Activated CD8-positive, alpha-beta memory T cell treated with anti-CD3 and anti-CD28 coated beads for 24 hours (primary cell): Measurements from ENCODE around the gene YPEL1.
"Not testable (repeated sequence)": the region's sequence is repeated elsewhere in the genome, so short reads cannot be mapped to it uniquely, and the experiment has no call there.

ENCODE experiments used
- DNase-seq: peaks from one replicate; pipeline ENCODE4 v3.0.0-alpha.2; 2020

YPEL1 gene

DNA sequence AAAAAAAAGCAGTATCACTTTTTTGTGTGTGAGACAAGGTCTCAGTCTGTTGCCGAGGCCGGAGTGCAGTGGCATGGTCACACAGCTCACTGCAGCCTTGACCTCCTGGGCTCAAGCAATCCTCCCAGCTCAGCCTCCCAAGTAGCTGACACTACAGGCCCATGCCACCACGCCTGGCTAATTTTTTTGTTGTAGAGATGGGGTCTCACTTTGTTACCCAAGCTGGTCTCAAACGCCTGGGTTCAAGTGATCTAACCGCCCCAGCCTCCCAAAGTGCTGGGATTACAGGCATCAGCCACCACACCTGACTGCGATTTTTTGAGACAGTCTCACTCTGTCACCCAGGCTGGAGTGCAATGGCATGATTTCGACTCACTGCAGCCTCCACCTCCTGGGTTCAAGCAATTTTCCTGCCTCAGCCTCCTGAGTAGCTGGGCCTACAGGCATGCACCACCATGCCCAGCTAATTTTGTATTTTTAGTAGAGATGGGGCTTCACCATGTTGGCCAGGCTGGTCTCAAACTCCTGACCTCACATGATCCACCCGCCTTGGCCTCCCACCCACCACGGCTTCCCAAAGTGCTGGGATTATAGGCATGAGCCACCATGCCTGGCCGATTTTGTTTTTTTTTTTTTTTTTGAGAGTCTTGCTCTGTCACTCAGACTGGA lies 15.3 kb downstream of the YPEL1 start:
- DNase-seq = not testable (repeated sequence)

DNA sequence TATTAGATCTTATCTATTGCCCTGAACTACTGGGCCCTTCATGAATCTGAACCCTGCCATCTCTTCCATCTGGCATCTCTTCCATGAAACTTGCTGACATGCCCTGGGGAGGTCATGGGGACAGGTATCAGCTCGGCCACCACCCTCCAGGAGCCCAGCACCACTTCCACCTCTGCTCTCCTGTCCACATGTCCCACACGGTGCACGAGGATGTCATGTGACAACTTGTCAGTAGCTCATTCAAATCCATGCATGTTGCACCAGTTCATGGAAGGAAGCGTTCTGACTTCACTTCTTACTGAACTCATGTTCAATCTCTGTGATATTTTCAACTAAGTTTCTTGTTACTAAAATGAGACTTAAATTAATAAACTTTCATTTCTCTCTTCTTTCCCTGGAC lies 16.6 kb downstream of the YPEL1 start:
- no peak for DNase-seq

DNA sequence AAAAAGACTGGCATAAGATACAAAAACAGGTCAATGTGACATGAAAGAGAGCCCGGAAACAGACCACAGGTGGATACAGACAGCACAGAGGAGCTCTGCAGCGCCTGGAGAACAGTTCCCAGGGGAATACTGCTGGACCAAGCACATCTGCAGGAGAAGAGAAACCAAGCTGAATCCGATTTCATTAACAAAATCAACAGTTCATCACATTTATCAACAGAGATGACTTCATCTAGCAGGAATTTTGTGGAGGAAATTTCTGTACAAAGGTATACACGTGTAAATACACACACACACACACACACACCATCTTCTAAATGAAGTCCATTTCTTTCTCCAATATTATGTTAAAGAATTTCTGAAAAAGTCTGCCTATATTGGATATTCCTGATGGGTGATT lies 17.1 kb downstream of the YPEL1 start:
- no peak for DNase-seq

DNA sequence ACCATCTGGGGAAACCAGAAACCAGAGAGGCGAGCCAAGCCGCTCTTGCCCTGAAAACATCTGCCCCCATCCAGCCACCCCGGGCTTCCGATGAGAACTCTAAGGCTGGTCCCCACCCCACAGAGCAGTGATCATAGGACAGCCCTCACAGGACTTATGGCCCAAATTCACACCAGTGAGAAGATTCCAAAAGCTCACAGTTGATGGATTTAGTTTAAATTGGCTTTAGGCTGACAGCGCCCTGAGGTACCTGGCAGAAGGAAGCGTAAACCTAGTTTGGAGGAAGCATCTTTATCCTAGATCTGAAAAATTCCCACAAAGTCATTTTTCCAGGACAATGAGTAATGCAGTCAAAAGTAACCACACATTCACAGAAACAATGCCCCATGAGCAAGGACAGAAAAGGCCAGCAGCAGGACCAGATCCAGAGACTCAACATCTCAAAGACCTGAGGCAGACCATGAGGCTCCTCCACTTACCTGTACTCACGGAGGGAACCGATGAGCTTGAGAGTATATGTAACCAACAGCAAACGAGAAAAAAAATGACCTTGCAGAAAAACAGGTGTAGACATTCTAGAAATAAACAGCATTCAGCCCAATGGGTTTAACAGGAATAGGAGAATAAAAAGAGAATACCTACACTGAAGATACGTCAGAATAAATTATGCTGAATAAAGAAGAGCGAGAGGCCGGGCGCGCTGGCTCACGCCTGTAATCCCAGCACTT lies 19.0 kb downstream of the YPEL1 start:
- not testable (repeated sequence) for DNase-seq

DNA sequence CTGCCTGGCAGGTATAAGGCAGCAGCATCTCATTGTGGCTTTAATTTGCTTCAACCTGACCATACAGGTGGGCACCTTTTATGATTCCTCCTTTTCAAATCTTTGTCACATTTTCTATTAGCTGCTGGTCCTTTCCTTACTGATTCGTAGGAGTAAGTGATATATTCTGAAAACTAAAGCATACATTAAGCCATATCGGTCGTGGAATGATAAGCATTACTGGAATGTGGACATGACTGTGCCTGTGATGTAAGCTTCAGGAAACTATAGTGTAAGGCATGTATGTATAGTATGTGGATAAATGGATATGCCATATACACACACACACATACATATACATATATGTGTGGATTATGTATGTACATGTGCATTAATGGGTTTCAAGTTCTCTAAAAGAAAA lies 20.8 kb downstream of the YPEL1 start:
- no peak for DNase-seq

DNA sequence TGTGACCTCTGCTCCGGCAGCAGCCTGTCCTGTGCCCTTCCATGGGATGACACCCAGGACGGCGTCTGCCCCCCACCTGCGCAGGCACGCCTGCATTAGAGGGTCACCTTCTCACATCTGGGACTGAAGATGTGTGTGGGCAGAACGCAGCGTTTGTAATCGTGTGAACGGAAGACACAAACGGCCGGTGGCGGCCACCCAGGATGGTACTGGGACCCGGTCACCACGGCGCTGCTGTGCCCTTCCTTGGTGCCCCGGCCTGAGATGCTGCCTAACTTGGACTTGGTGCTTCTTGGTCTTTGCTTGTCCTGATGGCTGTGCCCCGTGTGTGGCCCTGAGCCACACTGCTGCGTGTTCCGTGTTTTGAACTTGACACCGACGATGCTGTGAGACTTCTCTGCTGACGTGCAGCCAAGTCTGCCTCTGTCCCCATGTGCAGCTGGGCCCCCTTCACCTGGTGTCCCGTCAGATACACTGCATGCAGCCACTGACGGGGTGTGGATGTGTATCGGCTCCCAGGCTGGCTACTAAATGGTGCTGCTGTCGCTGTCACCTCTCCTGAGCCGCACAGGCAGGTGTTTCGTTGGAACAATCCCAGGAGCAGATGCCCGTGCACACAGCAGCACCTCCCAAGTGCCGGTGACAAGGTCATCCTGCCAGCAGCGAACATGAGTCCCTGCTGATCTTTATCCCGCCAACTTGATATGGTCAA lies 21.4 kb downstream of the YPEL1 start:
- DNase-seq = no peak

DNA sequence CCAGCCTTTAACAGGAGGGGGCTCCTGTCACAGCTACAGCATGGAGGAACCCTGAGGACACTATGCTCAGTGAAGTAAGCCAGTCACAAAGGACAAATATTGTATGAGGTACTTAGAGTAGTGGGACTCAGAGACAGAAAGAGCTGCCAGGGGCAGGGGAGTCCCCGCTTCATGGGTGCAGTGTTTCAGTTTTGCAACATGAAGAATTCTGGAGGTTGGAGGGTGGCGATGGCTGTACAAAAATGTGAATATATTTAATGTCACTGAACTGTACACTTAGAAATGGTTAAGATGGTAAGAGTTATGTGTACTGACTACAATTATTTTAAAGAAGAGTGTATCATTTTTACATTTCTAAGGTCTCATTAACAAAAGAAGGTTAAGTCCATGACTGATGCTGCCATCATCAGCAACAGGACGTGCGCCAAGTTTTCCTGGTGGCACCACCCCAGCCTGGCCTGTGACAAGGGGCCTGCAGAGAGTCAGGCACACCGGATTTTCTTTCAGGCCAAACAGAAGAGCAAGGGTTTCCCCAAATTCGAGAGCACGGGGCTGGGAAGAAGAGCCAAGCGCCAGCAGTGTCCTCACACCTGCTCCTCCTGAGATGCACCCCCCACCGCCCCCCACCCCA lies 22.1 kb downstream of the YPEL1 start:
- DNase-seq = peak; percentile 78

DNA sequence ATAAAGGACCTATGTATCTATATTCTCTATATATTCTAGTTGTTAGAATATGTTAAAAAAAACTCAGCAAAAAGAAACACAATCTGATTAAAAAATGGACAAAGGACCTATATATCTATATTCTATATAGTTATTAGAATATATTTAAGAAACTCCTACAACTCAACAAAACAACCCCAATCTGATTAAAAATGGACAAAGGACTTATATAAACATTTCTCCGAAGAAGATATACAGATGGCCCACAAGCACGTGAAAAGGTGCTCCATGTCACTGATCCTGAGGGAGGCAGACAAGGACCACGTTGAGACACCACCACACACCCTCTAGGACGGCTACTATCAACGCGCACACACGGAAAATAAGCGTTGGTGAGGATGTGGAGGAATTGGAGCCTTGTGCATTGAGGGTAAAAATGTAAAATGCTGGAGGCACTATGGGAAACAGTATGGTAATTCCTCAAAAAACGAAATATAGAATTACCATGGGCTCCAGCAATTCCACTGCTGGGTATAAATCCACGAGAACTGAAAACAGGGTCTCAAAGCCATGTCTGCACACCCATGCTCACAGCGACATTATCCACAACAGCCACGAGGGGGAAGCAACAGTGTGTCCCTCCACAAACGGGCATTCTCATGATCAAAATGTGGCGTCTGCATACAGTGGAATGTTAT lies 22.7 kb downstream of the YPEL1 start:
- DNase-seq = no peak

DNA sequence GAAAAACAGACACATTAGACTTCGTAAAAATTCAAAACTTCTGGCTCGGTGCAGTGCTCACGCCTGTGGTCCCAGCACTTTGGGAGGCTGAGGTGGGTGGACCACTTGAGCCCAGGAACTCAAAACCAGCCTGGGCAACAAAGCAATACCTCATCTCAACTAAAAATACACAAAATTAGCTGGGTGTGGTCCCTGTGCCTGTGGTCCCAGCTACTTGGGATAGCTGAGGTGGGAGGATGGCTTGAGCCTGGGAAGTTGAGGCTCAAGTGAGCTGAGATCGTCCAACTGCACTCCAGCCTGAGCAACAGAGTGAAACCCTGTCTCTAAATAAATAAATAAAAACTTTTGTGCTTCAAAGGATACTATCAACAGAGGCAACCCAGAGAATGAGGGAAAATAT lies 23.7 kb downstream of the YPEL1 start:
- no peak for DNase-seq

DNA sequence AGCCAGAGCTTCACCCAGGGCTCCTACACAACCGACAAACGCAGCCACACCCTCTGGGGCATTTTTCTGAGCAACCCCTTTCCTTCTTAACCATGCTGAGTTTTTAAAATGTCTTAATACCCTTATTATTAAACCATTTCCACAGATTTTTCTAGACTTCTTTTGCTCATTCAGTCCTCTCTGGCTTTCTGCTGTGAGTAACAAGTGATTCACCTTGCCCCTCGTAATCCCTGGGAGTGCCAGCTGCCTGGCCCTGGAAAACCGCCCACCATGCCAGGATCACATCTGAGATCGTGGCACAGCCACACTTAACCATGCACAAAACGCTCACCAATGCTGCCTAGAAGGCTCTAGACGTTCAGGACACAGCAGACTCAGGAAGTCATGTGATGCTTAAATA lies 25.4 kb downstream of the YPEL1 start:
- no peak for DNase-seq

DNA sequence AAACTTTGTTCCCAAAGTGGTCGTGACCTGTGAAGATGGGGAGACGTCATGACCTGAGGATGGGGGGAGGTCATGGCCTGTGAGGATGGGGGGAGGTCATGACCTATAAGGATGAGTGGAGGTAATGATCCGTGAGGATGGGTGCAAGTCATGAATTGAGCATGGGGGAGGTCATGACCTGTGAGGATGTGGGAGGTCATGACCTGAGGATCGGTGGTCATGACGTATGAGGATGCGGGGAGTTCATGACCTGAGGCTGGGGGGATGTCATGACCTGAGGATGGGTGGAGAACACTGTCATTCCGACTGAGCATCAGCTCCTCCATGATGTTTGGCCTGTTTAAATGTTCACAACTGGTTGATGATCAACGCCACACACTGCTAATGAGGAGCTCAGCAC lies 25.9 kb downstream of the YPEL1 start:
- DNase-seq = no peak

DNA sequence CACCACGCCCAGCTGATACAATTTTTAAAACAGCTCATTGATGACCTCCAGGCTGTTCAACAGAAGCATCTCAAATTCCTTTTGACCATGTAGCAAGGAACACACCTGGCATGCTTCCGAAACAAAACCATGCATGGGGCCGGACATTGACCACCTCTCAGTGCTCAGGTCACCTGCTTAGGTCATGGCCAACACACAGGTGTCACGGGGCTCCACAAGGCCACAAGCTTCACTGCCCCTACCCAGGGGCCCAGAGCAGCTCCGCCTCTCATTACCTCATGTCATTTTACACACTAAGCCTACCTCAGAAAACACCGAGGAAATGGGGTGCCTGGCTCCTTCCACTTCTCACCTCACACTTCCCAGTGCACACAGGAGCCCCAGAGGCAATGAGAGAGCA lies 26.6 kb downstream of the YPEL1 start:
- DNase-seq = no peak

DNA sequence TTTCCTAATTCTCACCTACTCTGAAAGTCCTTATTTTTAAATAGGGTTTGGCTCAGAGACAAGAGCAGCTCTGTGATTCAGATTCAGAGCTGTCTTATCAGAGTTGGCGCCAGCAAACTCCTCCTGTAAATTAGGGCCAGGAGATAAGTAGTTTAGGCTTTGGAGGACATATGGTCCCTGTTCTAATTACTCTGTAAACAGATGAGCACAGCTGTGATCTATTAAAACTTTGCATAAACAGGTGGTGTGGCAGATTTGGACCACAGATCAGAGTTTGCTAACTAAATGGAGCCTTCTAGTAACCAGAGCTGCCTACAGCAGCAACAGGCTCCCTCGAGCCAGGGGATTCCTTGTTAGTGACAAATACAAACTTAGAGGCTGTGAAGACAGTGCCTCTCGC lies 27.9 kb downstream of the YPEL1 start:
- no peak for DNase-seq

DNA sequence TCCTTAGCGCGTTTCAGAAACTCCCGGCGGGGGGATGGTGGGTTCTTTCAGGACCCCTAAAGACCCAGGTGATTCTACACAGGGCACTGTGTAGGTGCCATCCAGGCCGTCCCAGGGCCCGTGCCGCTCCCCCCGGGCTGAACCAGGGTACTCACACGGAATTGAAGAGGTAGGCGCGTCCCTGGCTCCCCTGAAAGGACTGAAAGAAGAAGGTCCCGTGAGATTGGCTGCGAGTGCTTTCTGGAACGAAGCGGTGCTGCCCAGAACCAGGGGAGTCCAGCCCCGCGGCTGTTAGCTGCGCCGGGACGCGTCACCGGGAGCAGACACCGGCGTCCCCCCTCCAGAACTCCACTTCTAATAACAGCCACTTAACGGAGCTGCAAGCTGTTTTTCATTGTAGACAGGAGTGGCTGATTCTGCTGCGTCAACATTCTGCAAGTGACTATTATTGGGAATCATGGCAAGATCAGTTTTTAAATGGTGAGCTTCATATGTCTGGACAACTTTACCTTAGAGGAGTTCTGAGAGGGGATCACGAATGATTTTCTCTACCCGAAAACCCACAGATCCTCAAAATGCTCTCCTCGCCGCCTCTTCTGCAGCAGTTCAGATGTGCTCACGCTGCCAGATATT lies 31.8 kb downstream of the YPEL1 start:
- no peak for DNase-seq

DNA sequence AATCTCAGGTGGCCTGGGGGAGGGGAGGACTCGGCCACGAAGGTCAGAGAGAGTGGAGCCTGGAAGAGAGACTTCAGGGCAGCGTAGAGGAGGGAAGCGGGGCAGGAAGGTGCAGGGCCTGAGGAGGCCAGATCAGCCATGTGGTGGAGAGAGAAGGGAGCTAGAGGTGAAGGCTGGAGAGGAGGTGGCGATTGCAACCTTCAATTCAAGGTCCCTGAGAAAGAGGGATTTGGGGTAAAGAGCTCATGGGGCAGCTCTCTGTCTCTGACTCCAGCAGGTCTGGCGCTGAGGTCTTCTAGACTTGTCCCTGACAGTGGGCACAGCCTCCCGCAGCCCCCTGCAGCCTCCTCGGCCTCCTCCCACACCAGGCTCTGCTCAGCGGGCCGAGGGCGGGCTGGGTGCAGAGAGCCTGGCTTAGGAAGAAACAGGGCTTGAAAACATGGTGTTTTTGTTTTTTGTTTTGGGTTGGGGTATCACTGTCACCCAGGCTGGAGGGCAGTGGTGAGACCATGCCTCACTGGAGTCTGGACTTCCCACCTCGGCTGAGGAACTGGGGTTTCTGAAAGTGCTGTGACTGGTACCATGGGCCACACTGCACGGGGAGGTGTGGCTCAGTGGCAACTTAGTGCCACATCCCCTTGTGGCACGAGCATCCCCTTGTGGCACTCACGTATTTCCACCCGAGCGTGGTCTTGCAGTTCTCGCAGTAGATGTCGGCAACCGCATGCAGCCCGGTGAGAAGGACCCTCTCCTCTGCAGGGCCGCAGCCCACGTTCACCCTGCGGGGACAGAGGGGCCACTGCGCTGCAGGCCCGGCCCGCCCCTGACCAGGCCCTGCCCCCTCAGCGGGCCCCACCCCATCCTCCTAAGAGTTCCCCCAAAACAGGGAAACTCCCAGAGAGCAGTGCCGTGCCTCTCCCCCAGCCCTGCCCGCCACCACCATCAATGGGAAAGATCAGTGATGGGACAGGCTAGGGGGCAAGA lies 32.6 kb downstream of the YPEL1 start:
- no peak for DNase-seq

DNA sequence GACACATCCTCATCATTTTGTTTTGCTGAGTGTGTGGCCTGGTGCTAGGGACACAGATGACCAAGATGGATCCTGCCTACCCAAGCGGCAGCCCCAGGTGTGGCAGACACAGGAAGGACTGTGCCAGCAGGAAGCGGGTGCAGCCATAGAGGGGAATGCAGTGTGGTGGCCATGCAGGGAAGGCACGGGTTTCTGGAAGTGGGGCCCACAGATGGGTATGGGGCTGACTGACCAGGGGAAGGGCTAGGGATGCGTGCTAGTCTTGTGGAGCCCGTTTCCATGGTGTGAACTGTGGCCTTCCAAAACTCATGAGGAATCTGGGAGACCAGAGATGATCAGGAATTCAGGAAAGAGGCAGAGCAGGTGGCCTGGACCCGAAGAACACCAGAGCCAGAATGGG lies 33.5 kb downstream of the YPEL1 start:
- DNase-seq = no peak

DNA sequence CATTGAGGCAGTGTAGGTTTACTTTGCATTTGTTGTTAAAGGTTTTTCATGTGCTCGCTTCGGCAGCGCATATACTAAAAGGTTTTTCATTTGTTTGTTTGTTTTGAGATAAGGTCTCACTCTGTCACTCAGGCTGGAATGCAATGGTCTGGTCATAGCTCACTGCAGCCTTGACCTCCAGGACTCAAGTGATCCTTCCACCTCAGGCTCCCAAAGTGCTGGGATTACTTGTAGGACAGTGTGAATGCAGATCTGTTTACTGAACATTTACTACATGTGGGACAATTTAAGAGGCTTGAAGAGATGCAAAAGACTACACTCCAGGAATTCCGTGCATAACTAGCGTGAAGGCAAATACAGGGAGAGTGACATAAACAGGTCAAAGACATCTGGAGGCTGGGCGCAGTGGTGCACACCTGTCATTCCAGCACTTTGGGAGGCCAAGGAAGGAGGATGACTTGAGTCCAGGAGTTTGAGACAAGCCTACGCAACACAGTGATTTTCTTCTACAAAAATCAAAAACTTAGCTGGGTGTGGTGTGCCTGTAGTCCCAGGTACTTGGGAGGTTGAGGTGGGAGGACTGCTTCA lies 34.1 kb downstream of the YPEL1 start:
- DNase-seq = no peak

DNA sequence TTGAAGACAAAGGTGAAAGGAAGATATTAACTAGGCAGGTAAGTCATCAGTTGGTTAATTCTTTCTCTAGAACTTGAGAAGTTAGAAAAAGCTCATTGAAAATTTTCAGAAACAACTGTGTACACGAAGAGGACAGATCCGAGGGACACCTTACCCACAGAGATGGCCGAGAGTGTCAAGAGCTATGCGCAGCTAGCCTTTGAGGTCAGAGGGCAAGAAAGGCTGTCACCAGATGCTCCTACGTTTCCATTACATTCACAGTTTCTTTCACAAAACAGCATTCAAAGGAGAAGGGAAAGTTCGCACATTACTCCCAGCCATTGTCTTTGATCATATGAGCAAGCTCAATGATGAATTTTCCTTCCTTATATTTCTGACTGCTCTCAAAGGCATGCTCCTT lies 34.8 kb downstream of the YPEL1 start:
- DNase-seq = no peak

DNA sequence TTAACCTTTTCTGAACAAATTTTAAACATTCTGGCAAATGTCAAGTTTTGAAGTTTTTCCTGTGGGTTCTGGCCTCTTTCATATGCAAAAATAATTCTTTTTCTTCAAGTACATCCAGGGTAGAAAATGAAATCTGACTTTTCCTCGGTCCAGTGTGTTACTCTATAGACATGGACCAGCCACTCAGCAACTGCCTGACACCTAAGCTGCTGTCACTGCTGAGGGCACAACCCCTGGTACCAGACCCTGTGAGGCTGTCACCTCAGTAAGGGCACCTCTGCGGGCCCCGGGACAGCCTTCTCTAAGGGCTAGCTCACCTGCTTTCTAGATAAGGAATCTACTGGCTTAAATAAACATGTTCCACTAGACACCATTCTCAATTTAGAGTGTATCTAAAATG lies 36.0 kb downstream of the YPEL1 start:
- DNase-seq = no peak

DNA sequence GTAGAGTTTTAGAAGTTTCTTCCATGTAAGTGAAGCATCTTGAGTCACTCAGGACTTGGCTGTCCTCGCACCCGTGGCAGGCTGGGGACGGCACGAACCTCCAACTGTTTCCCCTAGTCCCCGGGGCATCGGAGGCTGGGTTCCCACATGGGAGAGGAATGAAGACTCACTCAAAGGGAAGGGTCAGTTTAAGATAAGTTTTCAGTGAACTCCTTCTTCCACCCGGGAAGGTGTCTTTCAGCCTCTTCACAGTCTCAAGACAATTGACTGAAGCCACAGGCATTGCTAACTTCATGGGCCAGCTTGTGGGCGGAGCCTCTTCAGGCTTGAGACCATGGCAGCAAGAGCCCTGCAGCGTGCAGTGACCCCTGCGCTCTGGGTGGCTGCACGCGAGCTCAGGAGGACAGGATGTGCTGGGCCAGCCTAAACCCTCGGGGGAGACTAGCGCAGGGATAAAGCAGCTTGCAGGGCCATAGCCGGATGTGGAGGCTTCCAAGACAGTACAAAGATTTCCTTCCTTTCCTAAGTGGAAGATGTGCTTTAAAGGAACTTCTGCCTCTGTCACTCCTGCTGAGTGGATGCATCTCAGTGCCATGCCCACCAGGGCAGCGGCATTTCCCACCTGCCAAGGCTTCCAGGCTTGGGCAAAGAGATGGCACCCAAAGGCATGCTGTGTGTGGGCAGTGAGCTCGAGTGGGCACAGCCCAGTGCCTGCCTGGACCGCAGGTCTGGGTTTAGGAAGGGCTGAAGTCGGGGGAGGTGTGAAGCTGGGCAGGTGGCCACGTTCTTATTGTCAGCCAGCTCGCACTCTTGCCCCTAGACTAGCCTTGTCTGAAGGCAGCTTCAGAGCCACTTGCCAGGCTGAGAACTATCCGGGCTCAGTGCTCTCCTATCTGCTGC lies 36.9 kb downstream of the YPEL1 start:
- DNase-seq = no peak
